Measurements from ENCODE around the gene TMCO4. TPM values are rescaled to one million over a fixed set of nuclear protein-coding genes. Genes with fewer than 3 reads are reported as not detected.

TMCO4 gene
- total and polyA plus RNA-seq, 2 of the 4 experiments (the other 2 are of a cell fraction) = 7.3 to 8.6 TPM

DNA sequence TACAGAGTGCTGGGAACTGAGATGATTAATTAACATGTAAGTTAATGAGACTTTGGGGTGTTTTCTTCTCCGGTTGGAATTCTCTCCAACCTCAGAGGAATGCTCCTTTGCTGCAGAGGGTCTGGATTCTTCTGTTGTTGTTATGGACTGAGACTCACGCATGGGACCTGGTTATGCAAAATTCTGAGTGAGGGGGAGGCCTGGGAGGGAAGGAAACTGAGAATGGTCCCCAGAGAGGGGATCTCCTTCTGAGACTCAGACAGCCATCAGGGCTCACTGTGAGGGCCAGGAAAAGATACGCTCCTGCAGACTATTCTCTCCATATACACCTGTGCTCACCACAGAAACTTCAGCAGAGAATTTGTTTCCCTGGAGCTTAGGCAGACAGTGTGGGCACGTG lies 78.7 kb downstream of the TMCO4 start:
- no peak overlapping the region for H4K8ac ChIP-seq (ENCODE audit: low read depth in 2 of 2, low read length in 2 of 2)
- H3K9me3 ChIP-seq (ENCODE audit: control insufficient read depth, insufficient read depth, low read length) = no peaks in the 10 kb centered on the region
- no peak overlapping the region for H3K4me2 ChIP-seq (ENCODE audit: low read depth, low read length)
- no peak overlapping the region for H2AK5ac ChIP-seq (ENCODE audit: low read depth, low read length)
- no CpG with 5 or more reads among the region's 4 CpGs for WGBS, 2 experiments (ENCODE audit: extremely low coverage in 2 of 2, insufficient read length in 1 of 2)
- H3K36me3 ChIP-seq (ENCODE audit: control insufficient read depth, insufficient read depth, low read length) = peaks cover 2% of the 10 kb centered on the region; the same call in 1 of the 2 replicates
- no peak overlapping the region for H3K9ac ChIP-seq (ENCODE audit: low read depth, low read length)
- H3K4me3 ChIP-seq (ENCODE audit: insufficient read depth, low read depth, low read length) = no peak overlapping the region
- no peak overlapping the region for H3K4ac ChIP-seq (ENCODE audit: low read depth, low read length)
- H2AK9ac ChIP-seq (replicated peaks; ENCODE audit: low read depth, low read length, poor library complexity) = no peak overlapping the region
- H3K23ac ChIP-seq (ENCODE audit: low read depth, low read length) = no peak overlapping the region
- DNase-seq (no peak), ATAC-seq (ENCODE audit: low read depth) (no peak)
- intact Hi-C loops (cut with micrococcal nuclease) (no loop called here), in situ Hi-C loops (cut with MboI; ENCODE audit: low sequenced_read_pairs) (no loop called here), dilution Hi-C loops (cut with HindIII; ENCODE audit: low sequenced_read_pairs, unreplicated experiment) (no loop called here)
- TF ChIP-seq RFX5 (IDR thresholded peaks at IDR 0.05; ENCODE audit: low read depth, low read length) (no peak), RCOR1 (IDR thresholded peaks at IDR 0.05; ENCODE audit: insufficient replicate concordance, low read length) (no peak), CEBPB (IDR thresholded peaks at IDR 0.05; ENCODE audit: low read depth, low read length) (no peak), MAZ (IDR thresholded peaks at IDR 0.05; ENCODE audit: borderline replicate concordance, low read depth, low read length) (no peak), NFE2L2 (IDR thresholded peaks at IDR 0.05; ENCODE audit: low read depth, low read length) (no peak)
- H4K20me1 ChIP-seq (ENCODE audit: insufficient read depth, low read length) = no peaks in the 10 kb centered on the region
- no peak overlapping the region for H2BK20ac ChIP-seq (ENCODE audit: low read depth, low read length)
- ChIA-PET POLR2A (ENCODE audit: unreplicated experiment) (no interaction called here), CTCF (no interaction called here)
- no peak overlapping the region for H4K5ac ChIP-seq (ENCODE audit: low read depth, low read length)
- no peak overlapping the region for H2AFZ ChIP-seq (replicated peaks; ENCODE audit: low read length, poor library complexity)
- H2BK15ac ChIP-seq (ENCODE audit: low read depth, low read length) = no peak overlapping the region
- H4K91ac ChIP-seq (ENCODE audit: insufficient read depth, low read depth, low read length) = no peak overlapping the region
- H3K4me1 ChIP-seq (ENCODE audit: control insufficient read depth, insufficient read depth, low read length) = no peaks in the 10 kb centered on the region
- no peak overlapping the region for H3K27ac ChIP-seq (ENCODE audit: insufficient read depth, low read length)
- H3K18ac ChIP-seq (ENCODE audit: low read depth, low read length) = no peak overlapping the region
- H3K14ac ChIP-seq (replicated peaks; ENCODE audit: low read depth, low read length) = no peak overlapping the region
- H3K27me3 ChIP-seq (ENCODE audit: control insufficient read depth, insufficient read depth, low read length) = no peaks in the 10 kb centered on the region
- BruUV-seq (replicated peaks) = no TSS peak
- H2BK5ac ChIP-seq (ENCODE audit: low read depth, low read length, poor library complexity, severe bottlenecking) = no peak overlapping the region
- H3K79me1 ChIP-seq (ENCODE audit: low read depth in 1 of 2, low read length in 2 of 2) = no peaks in the 10 kb centered on the region
- no peak overlapping the region for H3K56ac ChIP-seq (ENCODE audit: extremely low read depth, insufficient read depth, low read length)
- H3K9me1 ChIP-seq (ENCODE audit: insufficient read depth, low read length) = no peaks in the 10 kb centered on the region
- H2BK120ac ChIP-seq (ENCODE audit: low read depth, low read length) = no peak overlapping the region
